Measurements from ENCODE around the gene UNC5B.
"Not testable (repeated sequence)": the region's sequence is repeated elsewhere in the genome, so short reads cannot be mapped to it uniquely, and the experiment has no call there.

UNC5B gene

GRCh38 chr10:71269301-71270288 is 57.2 kb downstream of the UNC5B start:
- DNase-seq, result no peak

- no peak for DNase-seq
Measured at GRCh38 chr10:71270301-71271220, 58.2 kb downstream of the UNC5B start.

GRCh38 chr10:71271662-71272055 is 59.3 kb downstream of the UNC5B start:
- DNase-seq, result no peak

GRCh38 chr10:71272056-71272771 is 59.8 kb downstream of the UNC5B start:
- no peak for DNase-seq

GRCh38 chr10:71272974-71273373 is 60.6 kb downstream of the UNC5B start:
- DNase-seq, result not testable (repeated sequence)

- no peak for DNase-seq
Measured at GRCh38 chr10:71273506-71273905, 61.1 kb downstream of the UNC5B start.

GRCh38 chr10:71274901-71275796 is 62.8 kb downstream of the UNC5B start:
- DNase-seq, result no peak

- DNase-seq, result no peak
Measured at GRCh38 chr10:71276873-71277272, 64.5 kb downstream of the UNC5B start.

- DNase-seq, result no peak
Measured at GRCh38 chr10:71277914-71278665, 65.7 kb downstream of the UNC5B start.

GRCh38 chr10:71278691-71279588 is 66.6 kb downstream of the UNC5B start:
- DNase-seq, result no peak

- DNase-seq, result no peak
Measured at GRCh38 chr10:71279590-71280170, 67.3 kb downstream of the UNC5B start.

GRCh38 chr10:71280216-71280615 is 67.8 kb downstream of the UNC5B start:
- DNase-seq, result no peak

- no peak for DNase-seq
Measured at GRCh38 chr10:71280825-71281224, 68.5 kb downstream of the UNC5B start.

- no peak for DNase-seq
Measured at GRCh38 chr10:71281646-71282322, 69.4 kb downstream of the UNC5B start.

GRCh38 chr10:71282323-71282680 is 69.9 kb downstream of the UNC5B start:
- no peak for DNase-seq

- DNase-seq, result no peak
Measured at GRCh38 chr10:71283410-71283809, 71.0 kb downstream of the UNC5B start.

GRCh38 chr10:71283876-71284275 is 71.5 kb downstream of the UNC5B start:
- DNase-seq, result no peak

- DNase-seq, result no peak
Measured at GRCh38 chr10:71284544-71285179, 72.3 kb downstream of the UNC5B start.

- no peak for DNase-seq
Measured at GRCh38 chr10:71285180-71285545, 72.8 kb downstream of the UNC5B start.

Data from NCI-H524 treated with DMSO at 0.1 percent for 48 hours (cell line).